Measurements from ENCODE around the gene EXOSC5.
"Not testable (repeated sequence)": the region's sequence is repeated elsewhere in the genome, so short reads cannot be mapped to it uniquely, and the experiment has no call there.

DNA sequence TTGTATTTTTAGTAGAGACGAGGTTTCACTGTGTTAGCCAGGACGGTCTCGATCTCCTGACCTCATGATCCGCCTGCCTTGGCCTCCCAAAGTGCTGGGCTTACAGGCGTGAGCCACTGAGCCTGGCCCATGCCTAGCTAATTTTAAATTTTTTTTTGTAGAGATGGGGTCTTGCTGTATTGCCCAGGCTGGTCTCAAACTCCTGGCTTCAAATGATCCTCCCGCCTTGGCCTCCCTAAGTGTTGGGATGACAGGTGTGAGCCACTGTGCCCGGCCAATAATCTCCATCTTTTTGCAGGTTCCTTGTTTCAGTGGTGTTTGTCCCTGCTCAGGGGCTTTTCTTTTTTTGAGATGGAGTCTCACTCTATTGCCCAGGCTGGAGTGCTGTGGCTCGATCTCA, 15.6 kb downstream of the EXOSC5 start:
- TF ChIP-seq, protein P1, sequence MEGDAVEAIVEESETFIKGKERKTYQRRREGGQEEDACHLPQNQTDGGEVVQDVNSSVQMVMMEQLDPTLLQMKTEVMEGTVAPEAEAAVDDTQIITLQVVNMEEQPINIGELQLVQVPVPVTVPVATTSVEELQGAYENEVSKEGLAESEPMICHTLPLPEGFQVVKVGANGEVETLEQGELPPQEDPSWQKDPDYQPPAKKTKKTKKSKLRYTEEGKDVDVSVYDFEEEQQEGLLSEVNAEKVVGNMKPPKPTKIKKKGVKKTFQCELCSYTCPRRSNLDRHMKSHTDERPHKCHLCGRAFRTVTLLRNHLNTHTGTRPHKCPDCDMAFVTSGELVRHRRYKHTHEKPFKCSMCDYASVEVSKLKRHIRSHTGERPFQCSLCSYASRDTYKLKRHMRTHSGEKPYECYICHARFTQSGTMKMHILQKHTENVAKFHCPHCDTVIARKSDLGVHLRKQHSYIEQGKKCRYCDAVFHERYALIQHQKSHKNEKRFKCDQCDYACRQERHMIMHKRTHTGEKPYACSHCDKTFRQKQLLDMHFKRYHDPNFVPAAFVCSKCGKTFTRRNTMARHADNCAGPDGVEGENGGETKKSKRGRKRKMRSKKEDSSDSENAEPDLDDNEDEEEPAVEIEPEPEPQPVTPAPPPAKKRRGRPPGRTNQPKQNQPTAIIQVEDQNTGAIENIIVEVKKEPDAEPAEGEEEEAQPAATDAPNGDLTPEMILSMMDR (IDR thresholded peaks at IDR 0.05; ENCODE audit: borderline replicate concordance, extremely low read depth, low read length, poor library complexity, severe bottlenecking): not testable (repeated sequence)
- TF ChIP-seq EZH2 (IDR thresholded peaks at IDR 0.05; ENCODE audit: borderline replicate concordance, low read depth, low read length, severe bottlenecking): not testable (repeated sequence)
